Activated CD4-positive, alpha-beta T cell treated with anti-CD3 and anti-CD28 coated beads for 1 hour (primary cell): Measurements from ENCODE around the gene SYCE1.
"Not testable (repeated sequence)": the region's sequence is repeated elsewhere in the genome, so short reads cannot be mapped to it uniquely, and the experiment has no call there.

Source experiments
- DNase-seq: peaks from one replicate; pipeline ENCODE4 v3.0.0-alpha.2; 2020

The SYCE1 gene

GRCh38 chr10:133565441-133566294, at the start of gene SYCE1:
SYCE1 (minus strand) TSS chr10:133565583; CDS start chr10:133565529, 54 bp downstream.
- DNase-seq = no peak

- no peak for DNase-seq
Observed at GRCh38 chr10:133614830-133615580, 49.6 kb upstream of the SYCE1 start.

GRCh38 chr10:133613699-133614098, 48.3 kb upstream of the SYCE1 start:
- no peak for DNase-seq

- no peak for DNase-seq
Observed at GRCh38 chr10:133611079-133611478, 45.7 kb upstream of the SYCE1 start.

GRCh38 chr10:133608855-133609254, 43.5 kb upstream of the SYCE1 start:
- no peak for DNase-seq

- DNase-seq = not testable (repeated sequence)
Observed at GRCh38 chr10:133603434-133603833, 38.1 kb upstream of the SYCE1 start.

GRCh38 chr10:133600657-133601056, 35.3 kb upstream of the SYCE1 start:
- DNase-seq = no peak

- DNase-seq = not testable (repeated sequence)
Observed at GRCh38 chr10:133599869-133600268, 34.5 kb upstream of the SYCE1 start.

GRCh38 chr10:133592716-133593115, 27.3 kb upstream of the SYCE1 start:
- DNase-seq = no peak

- no peak for DNase-seq
Observed at GRCh38 chr10:133590970-133591359, 25.6 kb upstream of the SYCE1 start.

- no peak for DNase-seq
Observed at GRCh38 chr10:133590226-133590969, 25.0 kb upstream of the SYCE1 start.

- DNase-seq = not testable (repeated sequence)
Observed at GRCh38 chr10:133577037-133577436, 11.7 kb upstream of the SYCE1 start.

GRCh38 chr10:133573460-133573859, 8.1 kb upstream of the SYCE1 start:
- DNase-seq = not testable (repeated sequence)

- not testable (repeated sequence) for DNase-seq
Observed at GRCh38 chr10:133572055-133572454, 6.7 kb upstream of the SYCE1 start.

- not testable (repeated sequence) for DNase-seq
Observed at GRCh38 chr10:133569801-133570200, 4.4 kb upstream of the SYCE1 start.

GRCh38 chr10:133568831-133569527, 3.6 kb upstream of the SYCE1 start:
- DNase-seq = not testable (repeated sequence)

- no peak for DNase-seq
Observed at GRCh38 chr10:133568287-133568614, 2.9 kb upstream of the SYCE1 start.

- DNase-seq = no peak
Observed at GRCh38 chr10:133567609-133568286, 2.4 kb upstream of the SYCE1 start.

- DNase-seq = no peak
Observed at GRCh38 chr10:133567119-133567518, 1.7 kb upstream of the SYCE1 start.

GRCh38 chr10:133564816-133565215, 567 bp downstream of the SYCE1 start:
- DNase-seq = no peak

GRCh38 chr10:133559216-133559615, 6.2 kb downstream of the SYCE1 start:
- DNase-seq = no peak

- no peak for DNase-seq
Observed at GRCh38 chr10:133557381-133557780, 8.0 kb downstream of the SYCE1 start.
